A673 (cell line): Measurements from ENCODE around the gene STPG2. TPM values are rescaled to one million over a fixed set of nuclear protein-coding genes. Genes with fewer than 3 reads are reported as not detected.

Experiments used
- BruUV-seq: library from RNA; stranded (reverse); fragments of 400-500 nt; replicated peaks from 2 replicates; lab custom pipeline; 2021; lab: Mats Ljungman, UMichigan
- CTCF ChIA-PET: fragments of 300-600 bp; sonication (Branson Sonifier 250); formaldehyde crosslinking; loops from one replicate; lab custom pipeline; 2022; ENCODE audit warnings: antibody characterized with exemption; lab: Charles Lee
- POLR2A ChIA-PET: fragments of 300-600 bp; sonication (Branson Sonifier 250); formaldehyde crosslinking; loops from one replicate; lab custom pipeline; 2022; ENCODE audit warnings: antibody characterized with exemption; ENCODE audit not compliant: low non-redundant PET; lab: Charles Lee
- DNase-seq: peaks from one replicate; pipeline ENCODE4 v3.0.0-alpha.2; 2015; ENCODE audit warnings: low spot score
- H3K27ac ChIP-seq: fragments of 200-600 bp; sonication (generic); 2 replicates; pipeline ENCODE4 v1.5.1; 2016; ENCODE audit warnings: mixed run types, low read depth, mild to moderate bottlenecking, mixed read lengths, antibody characterized with exemption, low read length; ENCODE audit not compliant: poor library complexity, severe bottlenecking
- H3K27me3 ChIP-seq: fragments of 200-600 bp; sonication (generic); replicated peaks from 2 replicates; pipeline ENCODE4 v1.6.1; 2017; ENCODE audit warnings: mixed run types, low read depth, mild to moderate bottlenecking, mixed read lengths, antibody characterized with exemption, low read length; ENCODE audit not compliant: insufficient read depth, poor library complexity
- H3K36me3 ChIP-seq: fragments of 200-600 bp; sonication (generic); 2 replicates; pipeline ENCODE4 v1.6.1; 2016; ENCODE audit warnings: mixed run types, mild to moderate bottlenecking, mixed read lengths, antibody characterized with exemption, low read length; ENCODE audit not compliant: insufficient read depth, poor library complexity, severe bottlenecking
- H3K4me1 ChIP-seq: fragments of 200-600 bp; sonication (generic); 2 replicates; pipeline ENCODE4 v1.6.1; 2017; ENCODE audit warnings: mixed run types, mild to moderate bottlenecking, mixed read lengths, antibody characterized with exemption, low read length; ENCODE audit not compliant: insufficient read depth, poor library complexity, severe bottlenecking
- H3K4me3 ChIP-seq: fragments of 200-600 bp; sonication (generic); 2 replicates; pipeline ENCODE4 v1.5.1; 2016; ENCODE audit warnings: low read depth, mixed run types, mild to moderate bottlenecking, mixed read lengths, low read length; ENCODE audit not compliant: poor library complexity, severe bottlenecking
- H3K9me3 ChIP-seq: fragments of 200-600 bp; sonication (generic); 2 replicates; pipeline ENCODE4 v1.6.1; 2016; ENCODE audit warnings: mixed run types, low read depth, mild to moderate bottlenecking, mixed read lengths, antibody characterized with exemption, low read length; ENCODE audit not compliant: poor library complexity, severe bottlenecking
- CTCF ChIP-seq: fragments of 300-800, 200-600 bp; sonication (generic); conservative IDR thresholded peaks from 2 replicates; pipeline ENCODE4 v1.5.1; 2017; ENCODE audit warnings: low read depth, mild to moderate bottlenecking, antibody characterized with exemption, low read length, moderate library complexity, mixed read lengths
- EZH2 ChIP-seq: fragments of 200-600 bp; sonication (generic); IDR thresholded peaks from 2 replicates; pipeline ENCODE4 v1.6.1; 2017; ENCODE audit warnings: borderline replicate concordance, low read depth, mild to moderate bottlenecking, mixed read lengths, antibody characterized with exemption, low read length; ENCODE audit not compliant: poor library complexity, severe bottlenecking
- intact Hi-C: fragments of 100-400 bp; cut with micrococcal nuclease; formaldehyde crosslinking; loops from one replicate; pipeline ENCODE4 v1.10.0; 2022; ENCODE audit not compliant: unreplicated experiment
- total RNA-seq: library from RNA; stranded (reverse); gene quantifications from 2 replicates; pipeline ENCODE4 v1.2.3, GENCODE V29; 2021

Gene STPG2
- total RNA-seq, 1 experiment from 2014 or later: not detected

DNA sequence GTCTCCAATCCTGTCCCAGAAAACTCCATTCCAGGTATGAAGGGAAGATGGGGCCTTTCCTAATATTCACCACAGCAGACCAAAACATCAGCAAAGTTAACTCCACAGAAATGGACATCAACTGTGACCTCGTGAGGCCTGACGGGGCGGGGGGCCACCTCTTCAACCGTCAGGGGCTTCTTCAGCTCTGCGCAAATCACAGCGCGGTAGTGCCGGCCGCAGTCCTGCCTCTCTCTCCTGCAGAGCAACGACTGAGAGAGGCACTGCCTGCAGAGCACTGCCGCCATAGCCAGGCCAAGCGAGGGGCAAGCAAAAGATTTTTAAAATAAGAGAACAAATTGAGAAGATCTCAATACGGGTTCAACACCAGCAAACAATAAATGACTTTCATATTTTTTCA, 226.2 kb downstream of the STPG2 start:
- no peak for DNase-seq
- TF ChIP-seq EZH2 (no peak), CTCF (no peak)
- Histone ChIP-seq H3K9me3 (no peaks in the 10 kb centered on the region), H3K27me3 (no peaks in the 10 kb centered on the region), H3K4me3 (no peak overlapping the region), H3K36me3 (no peaks in the 10 kb centered on the region), H3K27ac (no peak overlapping the region), H3K4me1 (no peaks in the 10 kb centered on the region)
- ChIA-PET CTCF (no interaction called here), POLR2A (no interaction called here)
- no TSS peak for BruUV-seq
- intact Hi-C loops: no loop called here

DNA sequence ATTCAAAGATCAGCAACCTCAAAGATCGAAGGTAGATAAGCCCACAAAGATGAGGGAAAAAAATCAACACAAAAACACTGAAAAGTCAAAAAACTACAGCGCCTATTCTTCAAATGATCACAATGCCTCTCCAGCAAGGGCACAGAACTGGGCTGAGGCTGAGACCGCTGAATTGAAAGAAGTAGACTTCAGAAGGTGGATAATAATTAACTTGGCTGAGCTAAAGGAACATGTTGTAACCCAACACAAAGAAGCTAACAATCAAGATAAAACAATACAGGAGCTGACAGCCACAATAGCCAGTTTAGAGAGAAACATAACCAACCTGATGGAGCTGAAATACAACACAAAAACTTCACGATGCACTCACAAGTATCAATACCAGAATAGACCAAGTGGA, 231.1 kb downstream of the STPG2 start:
- POLR2A ChIA-PET: no interaction called here
- no peaks in the 10 kb centered on the region for H3K9me3 ChIP-seq
- intact Hi-C loops: no loop called here
- TF ChIP-seq CTCF (no peak), EZH2 (no peak)
- no TSS peak for BruUV-seq
- H3K27ac ChIP-seq: no peak overlapping the region
- H3K36me3 ChIP-seq: no peaks in the 10 kb centered on the region
- CTCF ChIA-PET: no interaction called here
- H3K4me1 ChIP-seq: no peaks in the 10 kb centered on the region
- no peak overlapping the region for H3K4me3 ChIP-seq
- DNase-seq: no peak
- H3K27me3 ChIP-seq: no peaks in the 10 kb centered on the region

DNA sequence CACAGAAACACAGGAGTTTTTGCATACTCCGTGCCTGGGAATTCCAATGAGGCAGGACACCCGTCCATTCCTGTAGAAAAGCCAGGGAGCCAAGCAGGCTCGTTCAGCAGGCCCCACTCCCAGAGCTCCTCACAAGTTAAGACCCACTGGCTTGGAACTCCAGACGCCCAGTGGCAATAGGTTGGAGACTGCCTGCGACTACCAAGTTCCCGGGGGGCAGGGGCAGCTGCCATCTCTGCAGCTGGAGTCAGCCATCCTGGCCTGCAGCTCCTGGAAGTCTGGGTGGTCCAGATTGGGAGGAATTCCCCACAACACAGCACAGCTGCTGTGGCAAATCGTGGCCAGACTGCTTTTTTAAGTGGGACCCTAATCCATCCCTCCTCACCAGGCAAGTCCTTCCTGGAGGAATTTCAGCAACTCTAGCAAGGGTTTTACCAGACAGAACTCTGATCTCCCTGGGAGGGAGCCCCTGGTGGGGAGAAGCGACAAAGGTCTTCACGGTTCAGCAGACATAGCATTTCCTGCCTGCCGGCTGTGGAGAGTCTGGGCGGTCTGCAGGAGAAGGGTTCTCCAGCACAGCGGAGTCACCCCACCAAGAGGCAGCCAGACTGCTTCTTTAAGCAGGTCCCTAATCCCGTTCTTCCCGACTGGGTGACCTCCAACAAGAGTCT, 231.9 kb downstream of the STPG2 start:
- intact Hi-C loops: no loop called here
- TF ChIP-seq EZH2 (no peak), CTCF (no peak)
- no peaks in the 10 kb centered on the region for H3K4me1 ChIP-seq
- no peak overlapping the region for H3K4me3 ChIP-seq
- H3K27ac ChIP-seq: no peak overlapping the region
- no peaks in the 10 kb centered on the region for H3K9me3 ChIP-seq
- ChIA-PET CTCF (no interaction called here), POLR2A (no interaction called here)
- no peaks in the 10 kb centered on the region for H3K27me3 ChIP-seq
- H3K36me3 ChIP-seq: no peaks in the 10 kb centered on the region
- DNase-seq: no peak
- no TSS peak for BruUV-seq
